GM12892 (cell line): ENCODE data around the gene CPED1.

ENCODE experiments used
- POLR2A ChIP-seq: IDR thresholded peaks from 2 replicates; pipeline ENCODE4 v1.6.1; 2011; ENCODE audit warnings: low read depth, low read length, control low read depth
- POLR2AphosphoS5 ChIP-seq: IDR thresholded peaks from 2 replicates; pipeline ENCODE4 v1.6.1; 2011; ENCODE audit warnings: low read depth, low read length, control low read depth

DNA sequence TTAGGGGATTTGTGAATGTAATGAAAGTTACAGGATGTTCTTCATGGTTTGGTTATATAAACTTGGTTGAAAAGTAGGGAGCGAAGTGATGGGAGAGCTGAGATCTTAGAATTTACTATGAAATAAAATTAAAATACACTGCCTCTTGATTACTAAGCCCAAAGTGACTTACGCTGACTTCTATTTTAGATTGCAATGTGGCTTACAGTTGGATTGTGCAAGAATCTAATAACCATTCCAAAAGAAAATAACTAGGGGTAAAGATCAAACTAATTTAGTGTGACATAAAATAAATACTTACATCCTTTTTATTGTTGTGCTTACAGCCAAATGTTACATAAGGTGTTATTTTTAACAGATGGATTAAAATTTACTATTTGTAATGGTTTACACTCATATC is 355.6 kb downstream of the CPED1 start:
- no peak for TF ChIP-seq POLR2AphosphoS5
- no peak for TF ChIP-seq POLR2A
